Hepatocyte (in vitro differentiated cells): ENCODE data around the gene MED15. TPM values are rescaled to one million over a fixed set of nuclear protein-coding genes. Genes with fewer than 3 reads are reported as not detected.

Source experiments
- DNase-seq: peaks from one replicate; pipeline ENCODE4 v3.0.0-alpha.2; 2016; ENCODE audit warnings: low spot score
- H2AFZ ChIP-seq: fragments of 200-600 bp; sonication (generic); 2 replicates; pipeline ENCODE4 v1.6.0; 2016; ENCODE audit warnings: antibody characterized with exemption, mild to moderate bottlenecking
- H3K27ac ChIP-seq: fragments of 200-600 bp; sonication (generic); 2 replicates; pipeline ENCODE4 v1.5.1; 2016; ENCODE audit warnings: mild to moderate bottlenecking
- H3K27me3 ChIP-seq: fragments of 200-600 bp; sonication (generic); 2 replicates; pipeline ENCODE4 v1.6.1; 2016
- H3K36me3 ChIP-seq: fragments of 200-600 bp; sonication (generic); replicated peaks from 2 replicates; pipeline ENCODE4 v1.5.1; 2016; ENCODE audit warnings: low read depth; ENCODE audit not compliant: insufficient read depth
- H3K4me1 ChIP-seq: fragments of 200-600 bp; sonication (generic); 2 replicates; pipeline ENCODE4 v1.5.1; 2016; ENCODE audit warnings: mild to moderate bottlenecking, moderate library complexity; ENCODE audit not compliant: insufficient read depth
- H3K4me2 ChIP-seq: fragments of 200-600 bp; sonication (generic); 2 replicates; pipeline ENCODE4 v1.6.0; 2016
- H3K4me3 ChIP-seq: fragments of 200-600 bp; sonication (generic); 2 replicates; pipeline ENCODE4 v1.5.1; 2016; ENCODE audit warnings: mild to moderate bottlenecking
- H3K79me2 ChIP-seq: fragments of 200-600 bp; sonication (generic); 2 replicates; pipeline ENCODE4 v1.6.0; 2017; ENCODE audit warnings: mild to moderate bottlenecking
- H3K9me2 ChIP-seq: fragments of 200-600 bp; sonication (generic); replicated peaks from 2 replicates; pipeline ENCODE4 v1.6.0; 2017; ENCODE audit warnings: mild to moderate bottlenecking; ENCODE audit not compliant: insufficient read depth
- H3K9me3 ChIP-seq: fragments of 200-600 bp; sonication (generic); 2 replicates; pipeline ENCODE4 v1.5.1; 2016; ENCODE audit warnings: low read depth, mild to moderate bottlenecking
- H4K20me1 ChIP-seq: fragments of 200-600 bp; sonication (generic); 2 replicates; pipeline ENCODE4 v1.6.0; 2016; ENCODE audit warnings: mild to moderate bottlenecking; ENCODE audit not compliant: insufficient read depth, poor library complexity, severe bottlenecking
- EZH2 ChIP-seq: fragments of 200-600 bp; sonication (generic); IDR thresholded peaks from 2 replicates; pipeline ENCODE4 v1.6.1; 2016; ENCODE audit warnings: antibody characterized with exemption, mild to moderate bottlenecking, borderline replicate concordance
- EZH2phosphoT487 ChIP-seq: fragments of 200-600 bp; sonication (generic); IDR thresholded peaks from one replicate; pipeline ENCODE4 v1.6.1; 2018; ENCODE audit warnings: antibody characterized with exemption, mild to moderate bottlenecking, low read depth, moderate library complexity; ENCODE audit not compliant: unreplicated experiment, severe bottlenecking
- WGBS: methylation state at CpG from one replicate; pipeline ENCODE4 v1.1.6; 2016; ENCODE audit warnings: low lambda C conversion rate; ENCODE audit errors: missing lambda C conversion rate; 5-methylcytosine and 5-hydroxymethylcytosine counted together
- polyA plus RNA-seq: library from polyadenylated mRNA; unstranded; fragments of >200 nt; fragmentation: Nextera tagmentation; extraction: Ambion mirVana; gene quantifications from 2 replicates; pipeline ENCODE4 v1.2.1, GENCODE V29; 2016
- total RNA-seq: library from RNA; depleted of rRNA; stranded (reverse); fragments of >200 nt; gene quantifications from 2 replicates; pipeline ENCODE4 v1.2.3, GENCODE V29; 2014
- TF ChIP-seq, protein P1 (sequence below): fragments of 200-600 bp; sonication (generic); IDR thresholded peaks from 2 replicates; pipeline ENCODE4 v1.5.1; 2016; ENCODE audit warnings: antibody characterized with exemption, mild to moderate bottlenecking; ENCODE audit not compliant: poor library complexity

MED15 gene
- total and polyA plus RNA-seq, 2 experiments from 2014 or later = 31.5 to 53.1 TPM

DNA sequence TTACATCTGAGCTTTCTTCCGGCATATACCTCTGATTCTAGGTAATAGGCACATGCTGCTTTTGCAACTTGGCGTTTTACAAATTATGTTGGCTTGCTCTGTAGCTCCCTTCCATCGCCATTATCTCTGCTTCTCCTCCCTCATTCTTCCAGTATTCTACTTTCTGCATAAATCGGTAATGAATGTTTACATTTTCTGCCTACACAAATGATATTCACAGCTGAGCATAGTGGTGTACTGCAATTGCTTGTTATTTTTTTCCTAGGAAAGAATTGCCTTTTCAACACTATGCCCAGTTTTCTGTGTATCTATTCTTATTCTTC, 18.9 kb downstream of the MED15 start:
- Histone ChIP-seq H3K36me3 (no peaks in the 10 kb centered on the region), H3K4me2 (no peak overlapping the region), H3K27ac (peak overlapping the region; percentile 54), H3K9me2 (no peaks in the 10 kb centered on the region), H3K79me2 (peaks cover 91% of the 10 kb centered on the region), H3K4me3 (no peak overlapping the region), H3K9me3 (no peaks in the 10 kb centered on the region), H3K27me3 (no peaks in the 10 kb centered on the region), H3K4me1 (peaks cover 39% of the 10 kb centered on the region), H2AFZ (no peak overlapping the region), H4K20me1 (peaks cover 60% of the 10 kb centered on the region)
- DNase-seq = no peak
- TF ChIP-seq, protein P1, sequence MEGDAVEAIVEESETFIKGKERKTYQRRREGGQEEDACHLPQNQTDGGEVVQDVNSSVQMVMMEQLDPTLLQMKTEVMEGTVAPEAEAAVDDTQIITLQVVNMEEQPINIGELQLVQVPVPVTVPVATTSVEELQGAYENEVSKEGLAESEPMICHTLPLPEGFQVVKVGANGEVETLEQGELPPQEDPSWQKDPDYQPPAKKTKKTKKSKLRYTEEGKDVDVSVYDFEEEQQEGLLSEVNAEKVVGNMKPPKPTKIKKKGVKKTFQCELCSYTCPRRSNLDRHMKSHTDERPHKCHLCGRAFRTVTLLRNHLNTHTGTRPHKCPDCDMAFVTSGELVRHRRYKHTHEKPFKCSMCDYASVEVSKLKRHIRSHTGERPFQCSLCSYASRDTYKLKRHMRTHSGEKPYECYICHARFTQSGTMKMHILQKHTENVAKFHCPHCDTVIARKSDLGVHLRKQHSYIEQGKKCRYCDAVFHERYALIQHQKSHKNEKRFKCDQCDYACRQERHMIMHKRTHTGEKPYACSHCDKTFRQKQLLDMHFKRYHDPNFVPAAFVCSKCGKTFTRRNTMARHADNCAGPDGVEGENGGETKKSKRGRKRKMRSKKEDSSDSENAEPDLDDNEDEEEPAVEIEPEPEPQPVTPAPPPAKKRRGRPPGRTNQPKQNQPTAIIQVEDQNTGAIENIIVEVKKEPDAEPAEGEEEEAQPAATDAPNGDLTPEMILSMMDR = no peak
- TF ChIP-seq EZH2 (no peak), EZH2phosphoT487 (no peak)
- 81% methylated on average over 4 of the region's 4 CpGs for WGBS

DNA sequence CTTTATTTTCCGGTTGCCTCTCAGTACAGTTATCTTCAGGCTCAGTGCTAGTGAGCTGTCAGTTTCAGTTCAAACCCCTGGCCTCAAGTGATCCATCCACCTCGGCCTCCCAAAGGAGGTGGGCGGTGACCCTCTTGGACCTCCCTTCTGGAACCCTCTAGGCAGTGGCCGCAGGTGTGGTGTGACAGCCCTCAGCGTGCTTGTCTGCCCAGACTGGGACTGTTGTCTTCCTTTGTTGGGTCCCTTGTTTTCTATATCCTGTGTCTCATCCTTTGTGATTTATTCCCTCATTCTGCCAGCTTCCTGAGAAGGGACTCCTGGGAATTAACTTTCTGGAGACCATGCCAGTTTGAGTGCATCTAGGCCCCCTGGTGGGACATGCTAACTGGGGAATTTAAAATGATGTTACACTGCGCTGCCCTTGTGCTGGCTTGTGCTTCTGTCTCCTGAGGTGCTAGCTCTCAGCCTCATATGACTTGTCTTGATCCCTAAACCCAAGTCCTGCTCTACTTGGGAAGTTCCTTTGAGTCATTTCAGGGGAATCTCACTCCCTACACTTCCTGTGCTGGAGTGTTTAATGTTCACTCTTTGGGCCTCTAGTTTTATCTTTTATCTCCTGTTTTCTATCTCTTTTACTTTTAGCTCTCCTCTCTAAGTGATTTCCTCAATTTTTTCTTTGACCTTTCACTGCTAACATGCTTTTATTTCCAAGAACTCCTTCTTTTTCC, 19.4 kb downstream of the MED15 start:
- DNase-seq = peak; percentile 46
- Histone ChIP-seq H4K20me1 (peaks cover 61% of the 10 kb centered on the region), H3K27ac (peak overlapping the region; percentile 54), H3K4me3 (no peak overlapping the region), H3K4me1 (peaks cover 45% of the 10 kb centered on the region), H3K36me3 (no peaks in the 10 kb centered on the region), H3K9me2 (no peaks in the 10 kb centered on the region), H3K27me3 (no peaks in the 10 kb centered on the region), H3K9me3 (no peaks in the 10 kb centered on the region), H3K79me2 (peaks cover 91% of the 10 kb centered on the region), H3K4me2 (no peak overlapping the region), H2AFZ (no peak overlapping the region)
- TF ChIP-seq EZH2phosphoT487 (no peak), EZH2 (no peak)
- TF ChIP-seq, protein P1 = no peak
- 75% methylated on average over 6 of the region's 6 CpGs for WGBS

DNA sequence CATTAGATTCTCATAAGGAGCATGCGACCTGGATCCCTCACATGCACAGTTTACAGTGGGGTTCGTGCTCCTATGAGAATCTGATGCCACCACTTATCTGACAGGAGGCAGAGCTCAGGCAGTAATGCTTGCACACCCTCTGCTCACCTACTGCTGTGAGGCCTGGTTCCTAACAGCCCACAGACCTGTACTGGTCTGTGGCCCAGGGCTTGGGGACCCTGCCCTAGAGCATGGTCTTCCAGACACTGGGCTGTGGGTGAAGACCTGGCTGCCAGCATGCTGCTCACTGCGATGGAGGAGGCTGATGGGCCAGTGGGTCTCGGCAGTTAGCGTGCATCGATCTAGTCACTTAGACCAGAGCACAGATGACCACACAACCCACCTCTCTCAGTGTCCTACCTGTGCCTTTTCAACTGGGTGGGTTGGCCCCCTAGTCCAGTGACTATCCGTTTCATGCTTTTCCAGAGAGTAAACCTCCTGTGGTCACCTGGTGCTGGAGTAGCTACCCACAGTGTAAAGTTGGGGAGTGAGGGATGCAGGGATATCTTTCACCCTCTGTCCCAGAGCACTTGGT, 21.1 kb downstream of the MED15 start:
- Histone ChIP-seq H3K9me2 (no peaks in the 10 kb centered on the region), H4K20me1 (peaks cover 51% of the 10 kb centered on the region), H3K79me2 (peaks cover 90% of the 10 kb centered on the region), H3K36me3 (no peaks in the 10 kb centered on the region), H3K4me2 (no peak overlapping the region), H3K4me3 (no peak overlapping the region), H3K9me3 (no peaks in the 10 kb centered on the region), H2AFZ (no peak overlapping the region), H3K27ac (no peak overlapping the region), H3K27me3 (no peaks in the 10 kb centered on the region), H3K4me1 (peaks cover 48% of the 10 kb centered on the region)
- DNase-seq = no peak
- WGBS = 98% methylated on average over 7 of the region's 7 CpGs
- TF ChIP-seq, protein P1 = no peak
- TF ChIP-seq EZH2phosphoT487 = no peak
- no peak for TF ChIP-seq EZH2
